ENCODE results near the gene NFIC.

NFIC gene

DNA sequence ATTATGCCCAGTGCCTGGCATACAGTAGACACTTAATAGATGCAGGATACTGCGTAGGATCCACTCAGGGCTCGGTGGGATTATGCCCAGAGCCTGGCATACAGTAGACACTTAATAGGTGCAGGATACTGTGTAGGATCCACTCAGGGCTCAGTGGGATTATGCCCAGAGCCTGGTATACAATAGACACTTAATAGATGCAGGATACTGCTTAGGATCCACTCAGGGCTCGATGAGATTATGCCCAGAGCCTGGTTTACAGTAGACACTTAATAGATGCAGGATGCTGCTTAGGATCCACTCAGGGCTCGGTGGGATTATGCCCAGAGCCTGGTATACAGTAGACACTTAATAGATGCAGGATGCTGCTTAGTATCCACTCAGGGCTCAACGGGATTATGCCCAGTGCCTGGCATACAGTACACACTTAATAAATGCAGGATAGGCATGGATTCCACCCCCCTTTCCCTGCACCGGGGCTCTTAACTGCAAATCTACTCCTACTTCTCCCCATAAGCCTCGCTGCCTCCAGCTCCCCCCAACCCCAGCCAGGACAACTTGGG, 89.1 kb downstream of the NFIC start:
- DNase-seq: no peak

GRCh38 chr19:3455960-3456601, 89.7 kb downstream of the NFIC start:
- DNase-seq: no peak

GRCh38 chr19:3456925-3457527, 90.6 kb downstream of the NFIC start:
- no peak for DNase-seq

DNA sequence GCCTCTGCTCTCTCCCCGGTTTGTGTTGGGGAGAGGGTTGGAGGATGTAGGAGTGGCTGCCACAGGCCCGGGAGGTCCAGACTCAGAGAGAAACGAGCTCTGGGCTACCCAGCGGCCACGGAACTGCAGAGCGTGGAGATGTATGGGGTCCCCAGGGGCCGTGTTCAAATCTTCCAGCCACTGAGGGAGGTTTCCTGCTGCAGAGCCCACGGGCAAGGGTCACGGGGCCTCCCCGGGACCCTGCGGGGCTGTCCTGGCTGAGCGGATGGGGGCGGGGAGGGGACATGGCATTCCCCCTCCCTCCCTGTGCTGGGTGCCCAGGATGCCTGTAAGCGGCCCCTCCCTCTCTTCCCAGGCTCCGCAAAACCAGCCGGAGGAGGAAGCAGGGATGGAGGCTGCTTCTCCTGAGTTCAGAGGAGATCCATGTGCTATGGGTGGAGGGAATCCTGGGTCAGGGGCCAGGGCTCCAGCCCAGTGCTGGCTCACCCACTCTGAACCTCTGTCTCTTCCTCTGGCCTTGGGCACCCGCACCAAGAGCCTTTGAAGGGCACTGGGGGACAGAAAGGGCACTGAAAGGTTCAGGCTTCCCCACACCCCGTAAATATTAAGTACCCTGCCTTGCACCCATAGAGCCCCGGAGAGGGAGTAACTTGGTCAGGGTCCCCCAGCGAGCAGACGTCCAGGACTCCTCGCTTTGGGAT, 91.3 kb downstream of the NFIC start:
- DNase-seq: no peak

DNA sequence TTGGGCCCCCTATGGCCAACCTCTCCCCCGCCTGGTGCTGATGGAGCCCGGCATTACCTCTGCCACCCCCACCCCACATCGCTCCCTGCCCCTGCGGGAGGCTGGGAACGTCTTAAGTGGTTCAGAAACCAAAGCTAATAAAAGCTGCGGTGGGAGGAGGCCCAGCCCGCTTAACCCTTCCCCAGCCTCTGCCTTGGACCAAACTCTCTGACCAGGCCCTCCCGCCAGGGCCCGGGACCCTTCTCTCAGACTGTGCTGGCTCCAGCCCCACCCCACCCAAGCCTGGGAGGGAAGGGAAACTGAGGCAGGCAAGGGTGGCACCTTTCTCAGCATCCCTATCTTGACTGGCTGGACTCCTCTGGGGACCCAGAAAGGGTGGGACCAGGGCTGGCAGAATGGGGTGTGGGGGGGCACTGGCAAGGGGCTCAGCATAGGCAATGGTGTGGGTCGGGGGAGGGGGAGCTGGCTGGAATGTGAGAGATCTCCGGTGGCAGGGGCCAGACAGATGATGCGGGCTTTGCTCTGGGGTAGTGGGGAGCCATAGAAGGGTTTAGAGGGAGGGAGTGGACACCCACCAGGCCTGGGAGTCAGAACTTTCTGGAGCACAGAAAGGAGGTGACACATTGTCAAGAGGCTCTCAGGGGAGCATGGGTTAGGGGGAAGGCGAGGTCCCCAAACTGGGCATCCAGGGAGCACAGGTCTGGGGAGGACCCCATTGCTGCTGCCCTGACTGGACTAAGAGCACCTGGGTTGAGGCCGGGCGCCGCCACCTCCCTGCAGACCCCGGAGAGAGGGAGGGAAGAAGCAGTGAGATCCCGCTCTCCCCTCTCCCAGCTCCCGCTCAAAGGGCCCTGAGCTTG, 92.1 kb downstream of the NFIC start:
- DNase-seq: no peak

- DNase-seq: no peak
Measured at GRCh38 chr19:3459089-3459881, 92.9 kb downstream of the NFIC start.

GRCh38 chr19:3459965-3460582, 93.7 kb downstream of the NFIC start:
- DNase-seq: no peak

DNA sequence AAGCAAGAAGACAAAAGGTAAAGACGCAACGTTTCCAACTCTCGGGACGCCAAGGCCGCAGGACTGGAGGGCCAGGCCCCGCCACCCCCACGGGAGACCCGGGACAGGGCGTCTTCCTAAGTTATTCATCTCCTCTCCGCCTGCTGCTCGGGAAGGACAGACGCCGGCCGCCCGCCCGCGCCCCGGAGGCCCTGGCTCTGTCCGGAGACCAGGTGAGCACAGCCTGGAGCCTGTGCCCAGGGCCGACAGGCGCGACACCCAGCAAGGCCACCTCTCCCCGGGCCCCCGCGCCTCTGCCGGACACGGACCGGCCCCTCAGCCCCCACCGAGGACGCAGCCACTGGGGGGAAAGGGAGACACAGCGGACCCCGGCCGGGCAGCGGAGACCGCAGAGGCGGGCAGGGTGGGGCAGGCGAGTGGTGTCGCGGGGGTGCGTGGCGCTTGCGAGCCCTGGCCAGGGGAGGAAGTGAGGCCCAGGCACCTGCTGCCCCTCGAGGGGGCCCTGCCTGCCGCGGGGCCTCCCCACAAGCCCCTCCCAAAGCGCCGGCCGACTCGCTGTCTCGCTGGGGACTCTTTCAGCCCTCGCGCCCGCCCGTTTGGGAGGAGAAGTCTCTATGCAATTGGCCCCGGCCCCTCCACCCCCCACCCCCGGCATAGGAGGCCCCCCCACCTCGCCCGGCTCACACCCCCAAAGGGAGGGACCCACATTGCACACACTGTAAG, 96.8 kb downstream of the NFIC start:
- no peak for DNase-seq

DNA sequence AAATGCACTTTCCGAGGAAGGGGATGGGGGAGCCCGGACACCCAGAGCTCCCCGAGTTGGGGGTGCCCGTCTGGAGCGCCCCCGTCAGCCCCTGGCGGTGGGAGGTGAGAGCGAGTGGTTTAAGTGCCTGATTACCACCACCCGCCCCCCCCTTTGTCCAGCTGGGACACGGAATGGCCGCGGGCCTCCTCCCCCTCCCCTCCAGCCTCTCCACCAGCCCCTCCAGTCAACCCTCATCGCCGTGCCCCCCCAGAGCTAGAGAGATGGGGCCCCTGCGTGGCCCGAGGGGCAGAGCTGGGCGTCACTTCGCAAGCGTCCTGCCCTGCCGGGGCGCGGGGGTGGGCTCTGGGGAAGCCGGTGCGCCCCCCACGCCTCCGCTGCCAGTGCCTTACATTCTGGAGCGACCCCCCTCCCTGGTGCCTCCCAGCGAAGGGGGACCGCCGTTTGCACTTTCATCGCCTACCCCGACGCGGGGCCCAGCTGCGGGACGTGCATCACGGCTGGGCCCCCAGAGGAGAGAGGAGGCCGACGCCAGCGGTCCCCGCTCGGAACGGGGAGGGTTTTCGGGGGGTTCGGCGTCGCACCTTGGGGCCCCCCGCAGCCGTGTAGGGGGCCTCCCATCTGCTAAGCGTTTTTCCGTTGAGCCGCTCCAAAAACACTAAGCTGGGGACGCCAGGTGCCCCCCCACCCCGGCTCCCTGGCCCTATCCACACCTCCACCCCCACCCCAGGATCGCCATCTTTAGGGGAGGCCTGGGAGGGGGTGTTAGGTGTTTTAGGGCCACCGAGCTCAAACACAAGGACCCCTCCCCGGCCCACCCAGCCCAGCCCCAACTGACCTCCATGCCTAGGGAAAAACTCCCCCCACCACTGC, 97.6 kb downstream of the NFIC start:
- DNase-seq: no peak

DNA sequence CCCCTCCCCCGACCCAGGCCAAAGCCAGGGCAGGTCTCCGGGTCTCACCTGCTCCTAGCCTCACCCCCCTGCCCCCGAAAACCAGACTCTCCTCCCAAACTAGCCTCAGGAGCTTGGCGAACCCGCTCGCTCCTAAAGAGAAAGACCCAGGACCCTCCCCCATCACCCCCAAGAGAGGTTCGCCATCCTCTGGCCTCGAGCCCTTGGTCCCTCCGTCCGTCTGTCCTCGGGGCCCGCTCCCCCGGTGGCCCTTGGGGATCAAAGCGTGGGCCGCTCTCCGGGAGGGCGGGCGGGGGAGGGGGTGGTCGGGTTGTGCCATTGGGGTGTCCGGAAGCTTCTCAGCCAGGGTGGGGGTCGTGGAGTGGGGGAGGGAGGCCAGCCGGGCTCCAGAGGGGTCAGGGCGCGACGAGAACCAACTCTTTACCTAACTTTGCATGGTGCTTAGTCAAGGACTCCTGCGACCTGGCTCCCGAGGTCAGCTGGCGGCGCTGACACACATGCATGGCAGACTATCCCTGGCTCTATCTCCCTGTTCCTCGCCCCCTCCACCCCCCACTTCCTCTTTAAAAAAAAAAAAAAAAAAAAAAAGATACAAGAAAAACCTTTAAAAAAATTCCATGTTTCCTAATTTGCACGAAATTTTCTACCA, 98.3 kb downstream of the NFIC start:
- no peak for DNase-seq

GRCh38 chr19:3465552-3465951, 99.2 kb downstream of the NFIC start:
- no peak for DNase-seq

DNA sequence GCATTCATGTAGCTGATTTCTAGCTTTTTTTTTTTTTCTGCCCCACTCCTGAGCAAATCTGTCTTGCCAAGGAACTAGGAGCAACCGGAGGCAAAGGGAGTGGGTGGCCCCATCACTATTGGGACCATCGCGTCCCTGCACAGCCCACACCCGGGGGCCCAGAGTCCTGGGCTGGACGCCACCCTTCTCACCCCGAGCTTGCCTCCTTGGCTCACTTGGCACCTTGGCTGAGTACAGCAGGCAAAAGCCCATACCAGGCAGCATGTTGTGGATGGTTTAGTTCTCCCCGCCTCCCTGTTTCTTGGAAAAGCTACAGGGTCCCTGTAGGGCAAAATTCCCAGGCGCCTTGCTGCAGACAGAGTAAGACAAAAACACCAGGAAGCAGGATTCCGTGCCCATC, 100.3 kb downstream of the NFIC start:
- no peak for DNase-seq

GRCh38 chr19:3467437-3468198, 101.2 kb downstream of the NFIC start:
- DNase-seq: no peak

GRCh38 chr19:3468211-3468610, 101.8 kb downstream of the NFIC start:
- no peak for DNase-seq

DNA sequence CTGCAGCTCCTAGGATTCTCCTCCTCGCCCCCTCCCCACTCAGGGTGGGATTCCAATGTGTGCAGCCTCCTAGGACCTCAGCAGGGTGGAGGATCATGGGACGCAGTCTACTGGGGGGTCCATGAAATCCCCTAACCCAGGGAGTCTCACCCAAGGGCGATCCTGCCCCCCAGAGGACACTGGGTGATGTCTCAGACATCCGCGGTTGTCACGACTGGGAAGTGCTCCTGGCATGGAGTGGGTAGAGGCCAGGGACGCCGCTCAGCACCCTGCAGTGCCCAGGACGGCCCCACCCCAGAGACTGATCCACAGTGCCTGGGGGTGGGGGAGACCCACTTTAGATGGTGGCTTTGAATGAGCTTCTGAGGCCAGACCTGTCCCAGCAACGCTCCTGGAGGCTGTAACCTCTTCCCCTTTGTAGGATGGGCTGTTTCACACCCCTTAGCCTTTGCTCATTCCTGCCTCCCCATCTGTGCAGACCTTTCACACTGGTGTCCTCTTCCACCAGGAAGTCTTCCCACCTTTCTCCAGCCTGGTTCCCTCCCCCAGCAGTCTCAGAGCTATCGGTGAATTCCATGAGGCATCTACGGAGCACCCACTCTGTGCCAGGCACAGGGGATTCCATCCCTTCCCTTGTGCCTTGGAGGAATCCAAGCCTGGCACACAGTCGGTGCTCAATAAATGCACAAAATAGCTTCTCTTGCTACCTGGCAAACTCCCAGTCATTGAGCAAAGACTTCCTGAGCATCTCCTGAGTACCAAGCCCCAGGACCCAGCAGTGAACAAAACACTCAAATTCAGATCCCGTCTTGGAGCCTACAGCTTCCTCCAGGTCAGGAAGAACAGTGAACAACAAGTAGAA, 103.5 kb downstream of the NFIC start:
- DNase-seq: no peak

DNA sequence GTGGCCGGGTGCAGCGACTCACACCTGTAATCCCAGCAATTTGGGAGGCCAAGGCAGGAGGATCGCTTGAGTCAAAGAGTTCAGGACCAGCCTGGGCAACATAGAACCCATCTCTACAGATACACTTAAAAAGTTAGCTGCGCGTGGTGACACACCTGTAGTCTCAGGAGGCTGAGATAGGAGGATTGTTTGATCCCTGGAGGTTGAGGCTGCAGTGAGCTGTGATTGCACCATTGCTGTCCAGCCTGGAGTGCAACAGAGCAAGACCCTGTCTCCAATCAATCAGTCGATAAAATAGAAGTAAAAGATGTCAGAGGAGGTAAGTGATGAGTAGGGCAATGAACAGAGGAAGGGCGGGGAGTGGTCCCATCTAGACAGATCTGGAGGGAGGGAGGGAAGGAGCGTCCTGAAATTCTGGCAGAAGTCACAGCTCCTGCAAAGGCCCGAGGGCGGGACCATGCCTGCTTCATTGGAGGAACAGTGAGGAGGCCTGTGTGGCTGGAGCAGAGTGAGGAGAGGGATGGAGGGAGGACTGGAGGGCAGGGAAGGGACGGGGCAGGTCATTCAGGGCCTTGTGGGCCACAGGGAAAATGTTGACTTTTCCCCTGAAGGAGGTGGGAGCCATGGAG, 104.2 kb downstream of the NFIC start:
- DNase-seq: no peak

DNA sequence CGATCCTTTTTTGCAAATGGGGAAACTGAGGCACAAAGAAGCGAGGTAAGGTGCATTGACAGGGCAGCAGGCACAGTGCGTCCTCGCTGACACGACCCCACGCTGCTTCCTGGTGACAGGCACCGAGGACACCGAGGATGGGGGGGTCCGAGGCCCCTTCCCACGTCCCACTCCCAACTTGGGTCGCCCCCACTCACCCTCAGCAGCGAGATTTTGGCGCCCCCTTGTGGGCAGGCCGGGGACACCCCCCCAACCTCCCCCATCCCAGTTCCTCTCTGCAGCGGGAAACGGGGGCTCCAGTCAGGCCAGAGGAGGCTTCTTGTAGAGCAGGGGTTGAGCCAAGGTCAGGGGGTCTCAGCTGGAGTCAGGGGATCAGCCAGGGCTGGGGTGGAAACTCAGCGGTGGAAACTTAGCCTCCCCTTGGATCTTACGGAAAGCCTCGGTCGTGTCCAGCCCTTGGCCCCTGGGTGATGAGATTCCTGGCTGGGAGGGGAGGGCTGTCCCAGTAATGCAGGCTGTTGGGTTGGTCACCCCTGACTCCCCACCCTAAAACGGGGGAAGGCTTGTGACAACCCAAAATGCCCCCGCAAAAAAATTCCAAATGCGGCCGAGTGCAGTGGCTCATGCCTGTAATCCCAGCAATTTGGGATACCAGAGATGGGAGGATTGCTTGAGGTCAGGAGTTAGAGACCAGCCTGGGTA, 105.7 kb downstream of the NFIC start:
- DNase-seq: no peak
